SK-N-SH treated with all-trans-retinoic acid at 6 μM for 48 hours (cell line): ENCODE measurements around the gene CCM2L.

ENCODE experiments used
- ARNTL ChIP-seq: fragments of 450-650 bp; formaldehyde crosslinking; IDR thresholded peaks from 2 replicates; pipeline ENCODE4 v1.5.0; 2020; ENCODE audit warnings: low read depth, mild to moderate bottlenecking, moderate library complexity, borderline replicate concordance
- CSDC2 ChIP-seq: fragments of 250-450 bp; sonication (Bioruptor Pico); IDR thresholded peaks from 2 replicates; pipeline ENCODE4 v1.5.0; 2020; ENCODE audit warnings: mild to moderate bottlenecking, moderate library complexity
- ESRRG ChIP-seq: fragments of 250-450 bp; sonication (Bioruptor Pico); IDR thresholded peaks from 2 replicates; pipeline ENCODE4 v1.6.1; 2021; ENCODE audit warnings: mild to moderate bottlenecking
- ISL1 ChIP-seq: fragments of 250-450 bp; sonication (Bioruptor Pico); IDR thresholded peaks from 2 replicates; pipeline ENCODE4 v2.1.2; 2022; ENCODE audit warnings: mild to moderate bottlenecking, moderate library complexity
- OSR1 ChIP-seq: fragments of 250-450 bp; sonication (Bioruptor Pico); IDR thresholded peaks from 2 replicates; pipeline ENCODE4 v1.8.0; 2022; ENCODE audit warnings: moderate library complexity, mild to moderate bottlenecking, inconsistent platforms
- PATZ1 ChIP-seq: fragments of 250-450 bp; sonication (Bioruptor Pico); IDR thresholded peaks from 2 replicates; pipeline ENCODE4 v1.8.0; 2020; ENCODE audit warnings: mild to moderate bottlenecking, moderate library complexity, borderline replicate concordance
- RARB ChIP-seq: fragments of 250-450 bp; sonication (Bioruptor Pico); IDR thresholded peaks from 2 replicates; pipeline ENCODE4 v1.8.0; 2021; ENCODE audit warnings: mild to moderate bottlenecking, moderate library complexity
- TCF4 ChIP-seq: fragments of 250-450 bp; sonication (Bioruptor Pico); IDR thresholded peaks from 2 replicates; pipeline ENCODE4 v1.8.0; 2021; ENCODE audit warnings: mild to moderate bottlenecking, moderate library complexity, borderline replicate concordance
- ZFP3 ChIP-seq: fragments of 250-450 bp; sonication (Bioruptor Pico); IDR thresholded peaks from 2 replicates; pipeline ENCODE4 v1.5.0; 2020; ENCODE audit warnings: mild to moderate bottlenecking, moderate library complexity
- ZFP30 ChIP-seq: fragments of 450-650 bp; formaldehyde crosslinking; IDR thresholded peaks from 2 replicates; pipeline ENCODE4 v1.5.0; 2022; ENCODE audit warnings: mild to moderate bottlenecking, moderate library complexity
- ZNF8 ChIP-seq: fragments of 450-650 bp; formaldehyde crosslinking; IDR thresholded peaks from 2 replicates; pipeline ENCODE4 v1.5.0; 2020; ENCODE audit warnings: mild to moderate bottlenecking, moderate library complexity
- TF ChIP-seq, protein P1 (sequence below): fragments of 250-450 bp; sonication (Bioruptor Pico); IDR thresholded peaks from 2 replicates; pipeline ENCODE4 v1.5.0; 2020; ENCODE audit warnings: mild to moderate bottlenecking, moderate library complexity

- TF ChIP-seq ARNTL (no peak), PATZ1 (CRISPR knock-in tag) (no peak), ISL1 (CRISPR knock-in tag) (no peak), ZNF8 (CRISPR knock-in tag) (no peak), TCF4 (CRISPR knock-in tag) (no peak), ZFP3 (CRISPR knock-in tag) (no peak), ZFP30 (CRISPR knock-in tag) (no peak), ESRRG (no peak), RARB (CRISPR knock-in tag) (no peak), OSR1 (CRISPR knock-in tag) (no peak), CSDC2 (CRISPR knock-in tag) (no peak)
- TF ChIP-seq, protein P1, sequence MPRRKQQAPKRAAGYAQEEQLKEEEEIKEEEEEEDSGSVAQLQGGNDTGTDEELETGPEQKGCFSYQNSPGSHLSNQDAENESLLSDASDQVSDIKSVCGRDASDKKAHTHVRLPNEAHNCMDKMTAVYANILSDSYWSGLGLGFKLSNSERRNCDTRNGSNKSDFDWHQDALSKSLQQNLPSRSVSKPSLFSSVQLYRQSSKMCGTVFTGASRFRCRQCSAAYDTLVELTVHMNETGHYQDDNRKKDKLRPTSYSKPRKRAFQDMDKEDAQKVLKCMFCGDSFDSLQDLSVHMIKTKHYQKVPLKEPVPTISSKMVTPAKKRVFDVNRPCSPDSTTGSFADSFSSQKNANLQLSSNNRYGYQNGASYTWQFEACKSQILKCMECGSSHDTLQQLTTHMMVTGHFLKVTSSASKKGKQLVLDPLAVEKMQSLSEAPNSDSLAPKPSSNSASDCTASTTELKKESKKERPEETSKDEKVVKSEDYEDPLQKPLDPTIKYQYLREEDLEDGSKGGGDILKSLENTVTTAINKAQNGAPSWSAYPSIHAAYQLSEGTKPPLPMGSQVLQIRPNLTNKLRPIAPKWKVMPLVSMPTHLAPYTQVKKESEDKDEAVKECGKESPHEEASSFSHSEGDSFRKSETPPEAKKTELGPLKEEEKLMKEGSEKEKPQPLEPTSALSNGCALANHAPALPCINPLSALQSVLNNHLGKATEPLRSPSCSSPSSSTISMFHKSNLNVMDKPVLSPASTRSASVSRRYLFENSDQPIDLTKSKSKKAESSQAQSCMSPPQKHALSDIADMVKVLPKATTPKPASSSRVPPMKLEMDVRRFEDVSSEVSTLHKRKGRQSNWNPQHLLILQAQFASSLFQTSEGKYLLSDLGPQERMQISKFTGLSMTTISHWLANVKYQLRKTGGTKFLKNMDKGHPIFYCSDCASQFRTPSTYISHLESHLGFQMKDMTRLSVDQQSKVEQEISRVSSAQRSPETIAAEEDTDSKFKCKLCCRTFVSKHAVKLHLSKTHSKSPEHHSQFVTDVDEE (CRISPR knock-in tag): no peak
Measured at GRCh38 chr20:31987744-31988143, 22.5 kb upstream of the CCM2L start.
